ENCODE measurements around the gene CRIP1.

GRCh38 chr14:105490267-105490571, 3.5 kb downstream of the CRIP1 start:
- TF ChIP-seq, protein P1, sequence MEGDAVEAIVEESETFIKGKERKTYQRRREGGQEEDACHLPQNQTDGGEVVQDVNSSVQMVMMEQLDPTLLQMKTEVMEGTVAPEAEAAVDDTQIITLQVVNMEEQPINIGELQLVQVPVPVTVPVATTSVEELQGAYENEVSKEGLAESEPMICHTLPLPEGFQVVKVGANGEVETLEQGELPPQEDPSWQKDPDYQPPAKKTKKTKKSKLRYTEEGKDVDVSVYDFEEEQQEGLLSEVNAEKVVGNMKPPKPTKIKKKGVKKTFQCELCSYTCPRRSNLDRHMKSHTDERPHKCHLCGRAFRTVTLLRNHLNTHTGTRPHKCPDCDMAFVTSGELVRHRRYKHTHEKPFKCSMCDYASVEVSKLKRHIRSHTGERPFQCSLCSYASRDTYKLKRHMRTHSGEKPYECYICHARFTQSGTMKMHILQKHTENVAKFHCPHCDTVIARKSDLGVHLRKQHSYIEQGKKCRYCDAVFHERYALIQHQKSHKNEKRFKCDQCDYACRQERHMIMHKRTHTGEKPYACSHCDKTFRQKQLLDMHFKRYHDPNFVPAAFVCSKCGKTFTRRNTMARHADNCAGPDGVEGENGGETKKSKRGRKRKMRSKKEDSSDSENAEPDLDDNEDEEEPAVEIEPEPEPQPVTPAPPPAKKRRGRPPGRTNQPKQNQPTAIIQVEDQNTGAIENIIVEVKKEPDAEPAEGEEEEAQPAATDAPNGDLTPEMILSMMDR (IDR thresholded peaks at IDR 0.05): no peak
- TF ChIP-seq POLR2A (IDR thresholded peaks at IDR 0.05; ENCODE audit: low read depth) (no peak), POLR2AphosphoS5 (IDR thresholded peaks at IDR 0.05) (no peak)
